ENCODE measurements around the gene KLHL11. TPM values are rescaled to one million over a fixed set of nuclear protein-coding genes. Genes with fewer than 3 reads are reported as not detected.
A peak's percentile ranks its signal among the peaks of the same experiment; 100 is the strongest.

The KLHL11 gene
- total and polyA plus RNA-seq, 12 donors, result 1.4 to 4.9 (median 3.4) TPM

DNA sequence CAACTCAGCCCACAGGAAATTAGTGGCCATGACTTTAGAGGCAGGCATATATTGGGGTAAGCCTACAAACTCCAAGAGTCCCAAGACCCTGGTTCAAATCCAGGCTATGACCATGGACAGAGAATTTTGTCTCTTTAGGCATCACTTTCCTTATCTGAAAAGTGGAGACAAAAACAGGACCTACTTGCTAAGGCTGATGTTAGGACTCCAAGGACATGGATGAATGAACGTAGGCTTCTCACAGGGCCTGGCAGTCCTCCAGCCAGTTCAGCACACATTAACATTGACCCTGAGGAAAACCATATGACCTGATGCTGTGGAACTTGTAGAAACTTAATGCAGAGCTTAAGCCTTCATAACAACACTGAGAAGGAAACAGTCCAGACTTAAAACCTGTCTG is 51.0 kb downstream of the KLHL11 start:
- intact Hi-C loops (cut with DNase I), result loop anchor here in 1 of 10 donors (5.0 kb wide), 1 partner anchor 42 kb away; no protein-coding TSS in a partner anchor
- peaks cover 6 to 35% (median 31%) of the 10 kb centered on the region in 9 donors for H3K4me1 ChIP-seq
- H3K4me3 ChIP-seq, result peak overlapping the region in 2 of 10 donors; percentile 75 to 80
- TF ChIP-seq, protein P1, sequence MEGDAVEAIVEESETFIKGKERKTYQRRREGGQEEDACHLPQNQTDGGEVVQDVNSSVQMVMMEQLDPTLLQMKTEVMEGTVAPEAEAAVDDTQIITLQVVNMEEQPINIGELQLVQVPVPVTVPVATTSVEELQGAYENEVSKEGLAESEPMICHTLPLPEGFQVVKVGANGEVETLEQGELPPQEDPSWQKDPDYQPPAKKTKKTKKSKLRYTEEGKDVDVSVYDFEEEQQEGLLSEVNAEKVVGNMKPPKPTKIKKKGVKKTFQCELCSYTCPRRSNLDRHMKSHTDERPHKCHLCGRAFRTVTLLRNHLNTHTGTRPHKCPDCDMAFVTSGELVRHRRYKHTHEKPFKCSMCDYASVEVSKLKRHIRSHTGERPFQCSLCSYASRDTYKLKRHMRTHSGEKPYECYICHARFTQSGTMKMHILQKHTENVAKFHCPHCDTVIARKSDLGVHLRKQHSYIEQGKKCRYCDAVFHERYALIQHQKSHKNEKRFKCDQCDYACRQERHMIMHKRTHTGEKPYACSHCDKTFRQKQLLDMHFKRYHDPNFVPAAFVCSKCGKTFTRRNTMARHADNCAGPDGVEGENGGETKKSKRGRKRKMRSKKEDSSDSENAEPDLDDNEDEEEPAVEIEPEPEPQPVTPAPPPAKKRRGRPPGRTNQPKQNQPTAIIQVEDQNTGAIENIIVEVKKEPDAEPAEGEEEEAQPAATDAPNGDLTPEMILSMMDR (IDR thresholded peaks at IDR 0.05), result no peak
- H3K9me3 ChIP-seq, result no peaks in the 10 kb centered on the region
- 28 to 42% methylated on average over 1 of the region's 1 CpG for WGBS, 2 donors
- ATAC-seq, result no peak
- peak overlapping the region in 3 of 10 donors; percentile 64 to 82 (median 74) for H3K27ac ChIP-seq
- no peak for DNase-seq
- peaks cover 0 to 32% (median 0%) of the 10 kb centered on the region in 7 donors for H3K27me3 ChIP-seq
- H3K36me3 ChIP-seq, result peaks cover 0 to 8% (median 0%) of the 10 kb centered on the region in 9 donors

DNA sequence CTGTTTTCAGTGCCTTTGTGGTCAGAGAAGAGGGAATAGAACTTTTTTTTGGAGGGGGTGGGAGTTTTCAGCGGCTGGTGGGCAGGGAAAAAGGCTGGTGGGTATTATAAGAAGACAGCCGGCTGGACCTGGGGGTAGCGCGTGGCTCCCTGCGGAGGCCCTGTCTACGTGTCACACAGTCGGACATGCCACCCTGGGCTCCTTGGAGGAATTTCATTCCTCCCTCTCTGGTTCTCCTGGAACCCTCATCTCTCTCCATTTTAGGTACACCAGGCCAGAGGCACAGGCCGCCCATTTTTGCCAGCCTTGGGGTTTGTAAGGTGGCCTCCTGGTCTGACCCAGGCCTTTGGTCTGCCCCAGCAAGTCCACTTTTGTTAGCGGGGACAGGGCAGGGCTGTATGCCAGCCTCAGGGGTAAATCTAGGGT is 51.5 kb downstream of the KLHL11 start:
- Histone ChIP-seq H3K4me1 (peaks cover 6 to 35% (median 31%) of the 10 kb centered on the region in 9 donors), H3K9me3 (no peaks in the 10 kb centered on the region), H3K27me3 (peaks cover 0 to 32% (median 0%) of the 10 kb centered on the region in 7 donors), H3K36me3 (peaks cover 0 to 8% (median 0%) of the 10 kb centered on the region in 9 donors), H3K27ac (peak overlapping the region in 5 of 10 donors; percentile 64 to 82 (median 75)), H3K4me3 (peak overlapping the region in 8 of 10 donors; percentile 65 to 97 (median 77))
- ATAC-seq (no peak), DNase-seq (no peak)
- 58 to 75% methylated on average over 9 of the region's 9 CpGs for WGBS, 2 donors
- TF ChIP-seq, protein P1 (IDR thresholded peaks at IDR 0.05), result no peak
- intact Hi-C loops (cut with DNase I), result loop anchor here in 1 of 10 donors (5.0 kb wide), 1 partner anchor 41 kb away; no protein-coding TSS in a partner anchor

DNA sequence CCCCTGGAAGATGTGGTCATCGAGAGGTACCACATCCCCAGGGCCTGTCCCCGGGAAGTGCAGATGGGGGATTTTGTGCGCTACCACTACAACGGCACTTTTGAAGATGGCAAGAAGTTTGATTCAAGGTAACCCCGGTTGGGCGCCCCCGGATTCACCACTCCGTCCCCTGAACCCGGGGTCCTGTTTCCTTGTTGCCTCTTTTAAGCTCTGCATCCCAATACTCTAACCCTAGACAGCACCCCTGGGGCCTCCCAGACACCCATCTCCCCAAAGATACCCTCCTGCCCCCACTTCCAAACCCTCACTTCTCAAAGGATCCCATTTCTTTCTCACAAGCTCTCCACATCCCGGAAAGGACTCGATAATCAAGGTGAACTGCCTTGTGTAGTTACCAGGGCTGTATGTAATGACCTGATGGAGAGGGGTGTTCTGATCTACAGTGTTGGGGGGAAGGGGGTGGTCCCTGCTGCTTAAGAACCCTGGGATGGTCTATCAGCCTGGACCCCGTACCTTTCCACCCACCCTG is 52.0 kb downstream of the KLHL11 start:
- Histone ChIP-seq H3K27ac (peak overlapping the region in 9 of 10 donors; percentile 47 to 82 (median 74)), H3K9me3 (no peaks in the 10 kb centered on the region), H3K4me3 (peak overlapping the region; percentile 38 to 97 (median 74)), H3K36me3 (peaks cover 0 to 5% (median 0%) of the 10 kb centered on the region in 9 donors), H3K4me1 (peaks cover 6 to 35% (median 31%) of the 10 kb centered on the region in 9 donors), H3K27me3 (peaks cover 0 to 32% (median 0%) of the 10 kb centered on the region in 7 donors)
- DNase-seq (no peak), ATAC-seq (no peak)
- TF ChIP-seq, protein P1 (IDR thresholded peaks at IDR 0.05), result no peak
- intact Hi-C loops (cut with DNase I), result loop anchor here in 1 of 10 donors (5.0 kb wide), 1 partner anchor 41 kb away; no protein-coding TSS in a partner anchor
- 30 to 31% methylated on average over 12 of the region's 12 CpGs for WGBS, 2 donors

DNA sequence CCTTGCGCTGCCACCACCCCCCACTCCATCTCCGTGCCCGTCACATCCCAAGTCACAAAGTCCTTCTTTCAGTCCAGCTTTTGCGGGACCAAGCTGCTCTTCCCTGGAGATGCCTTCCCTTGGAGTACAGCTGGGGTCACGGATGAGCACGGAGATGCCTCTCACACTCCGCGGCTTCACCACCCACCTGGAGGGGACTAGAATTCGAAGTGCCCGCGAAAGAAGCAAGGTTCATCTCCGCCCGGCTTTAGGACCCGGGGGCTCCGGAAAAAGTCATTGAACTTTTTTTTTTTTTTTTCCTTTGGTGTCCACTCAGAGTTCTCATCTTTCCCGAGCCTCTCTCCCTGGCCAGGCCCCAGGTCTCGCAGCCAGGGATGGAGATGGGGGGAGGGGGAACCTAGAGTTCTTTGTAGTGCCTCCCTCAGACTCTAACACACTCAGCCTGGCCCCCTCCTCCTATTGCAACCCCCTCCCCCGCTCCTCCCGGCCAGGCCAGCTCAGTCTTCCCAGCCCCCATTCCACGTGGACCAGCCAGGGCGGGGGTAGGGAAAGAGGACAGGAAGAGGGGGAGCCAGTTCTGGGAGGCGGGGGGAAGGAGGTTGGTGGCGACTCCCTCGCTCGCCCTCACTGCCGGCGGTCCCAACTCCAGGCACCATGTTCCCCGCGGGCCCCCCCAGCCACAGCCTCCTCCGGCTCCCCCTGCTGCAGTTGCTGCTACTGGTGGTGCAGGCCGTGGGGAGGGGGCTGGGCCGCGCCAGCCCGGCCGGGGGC is 52.7 kb downstream of the KLHL11 start, which contains the start of gene FKBP10:
Gene FKBP10 (plus strand): TSS at position 624 of the 771 bp plus-strand sequence. CDS start 31 bp downstream, at position 655.
- intact Hi-C loops (cut with DNase I), result loop anchor here in 1 of 10 donors (5.0 kb wide), 1 partner anchor 40 kb away; no protein-coding TSS in a partner anchor

More for the DNA sequence above, 52.7 kb downstream of the KLHL11 start, which contains the start of gene FKBP10:
- Histone ChIP-seq H3K4me1 (peaks cover 6 to 35% (median 31%) of the 10 kb centered on the region in 9 donors), H3K27ac (peak within 1 kb of the TSS; percentile 17 to 82 (median 74)), H3K4me3 (peak within 1 kb of the TSS; percentile 38 to 97 (median 74)), H3K36me3 (peaks cover 0 to 5% (median 0%) of the 10 kb centered on the region in 9 donors), H3K27me3 (peaks cover 0 to 32% (median 0%) of the 10 kb centered on the region in 7 donors), H3K9me3 (no peaks in the 10 kb centered on the region)
- ATAC-seq, result peak; percentile 49 to 82 (median 71)
- DNase-seq, result peak; percentile 64 to 76
- TF ChIP-seq, protein P1 (IDR thresholded peaks at IDR 0.05), result no peak
- WGBS, 2 donors, result 5 to 8% methylated on average over 35 of the region's 35 CpGs
